Esophagus muscularis mucosa (tissue), 4 donors: ENCODE data around the gene BANF1. TPM values are rescaled to one million over a fixed set of nuclear protein-coding genes. Genes with fewer than 3 reads are reported as not detected.

Experiments
- DNase-seq: peaks from one replicate; pipeline ENCODE4 v3.0.0-alpha.2; 2017; ENCODE audit errors: extremely low spot score
- H3K27ac ChIP-seq, 4 donors: fragments of 200-600 bp; sonication (generic); replicated peaks in 1 of 4; 1 replicate in 3 of 4; 2 replicates in 1 of 4; pipeline ENCODE4 v1.5.1; 2016 to 2019; ENCODE audit warnings: mild to moderate bottlenecking in 1 of 4
- H3K27me3 ChIP-seq, 4 donors: fragments of 200-600 bp; sonication (generic); one replicate each; pipeline versions ENCODE4 v1.5.1 to v1.6.0; 2016 to 2019
- H3K36me3 ChIP-seq, 4 donors: fragments of 200-600 bp; sonication (generic); one replicate each; pipeline ENCODE4 v1.5.1; 2016 to 2019
- H3K4me1 ChIP-seq, 4 donors: fragments of 200-600 bp; sonication (generic); one replicate each; pipeline ENCODE4 v1.5.1; 2016 to 2019
- H3K4me3 ChIP-seq, 4 donors: fragments of 200-600 bp; sonication (generic); 1 replicate in 2 of 4; 2 replicates in 2 of 4; pipeline ENCODE4 v1.5.1; 2016 to 2019; ENCODE audit warnings: mild to moderate bottlenecking in 4 of 4, moderate library complexity in 1 of 4
- H3K9me3 ChIP-seq, 4 donors: fragments of 200-600 bp; sonication (generic); 1 replicate in 3 of 4; 2 replicates in 1 of 4; pipeline ENCODE4 v1.5.1; 2016 to 2019
- CTCF ChIP-seq, 3 experiments: fragments of 200-600 bp in 2 of 3; fragments of 450-650 bp in 1 of 3; sonication (generic) in 2 of 3; IDR thresholded peaks; one replicate each; pipeline ENCODE4 v1.5.1; 2017 to 2019; ENCODE audit warnings: antibody characterized with exemption in 3 of 3, mild to moderate bottlenecking in 2 of 3, moderate library complexity in 1 of 3
- EP300 ChIP-seq: sonication (generic); formaldehyde crosslinking; IDR thresholded peaks from one replicate; pipeline ENCODE4 v1.6.1; 2017; ENCODE audit warnings: antibody characterized with exemption
- POLR2A ChIP-seq: fragments of 450-650 bp; IDR thresholded peaks from one replicate; pipeline ENCODE4 v1.6.1; 2017; ENCODE audit warnings: antibody characterized with exemption, moderate library complexity, mild to moderate bottlenecking, low read depth
- POLR2AphosphoS5 ChIP-seq, 2 donors: sonication (generic); formaldehyde crosslinking; IDR thresholded peaks; one replicate each; pipeline ENCODE4 v1.6.1; 2017; ENCODE audit warnings: antibody characterized with exemption in 2 of 2
- WGBS: methylation state at CpG from one replicate; pipeline ENCODE4 v1.1.5; 2018; 5-methylcytosine and 5-hydroxymethylcytosine counted together
- intact Hi-C: fragments of 100-400 bp; cut with DNase I; formaldehyde crosslinking; loops from one replicate; pipeline ENCODE4 v1.15.1; 2023
- total RNA-seq, 4 donors: library from RNA; depleted of rRNA; stranded (reverse); fragments of >200 nt; gene quantifications; one replicate each; pipeline versions ENCODE4 v1.1.0 to v1.2.1, GENCODE V29; 2016

BANF1 gene
- total RNA-seq, 4 donors from 2014 or later: 46.9 to 72.5 (median 57.9) TPM

- intact Hi-C loops: loop anchor here (5.0 kb wide), 1 partner anchor 37 kb away; the partner anchor contains the start of genes BANF1 and EIF1AD
- DNase-seq: no peak
- Histone ChIP-seq H3K36me3 (peaks cover 58 to 65% (median 61%) of the 10 kb centered on the region in 4 donors), H3K27ac (no peak overlapping the region), H3K27me3 (no peaks in the 10 kb centered on the region), H3K4me3 (no peak overlapping the region), H3K9me3 (no peaks in the 10 kb centered on the region), H3K4me1 (peaks cover 23 to 34% (median 32%) of the 10 kb centered on the region in 4 donors)
- TF ChIP-seq EP300 (no peak), POLR2A (no peak), CTCF (IDR thresholded peaks at IDR 0.05) (no peak), POLR2AphosphoS5 (IDR thresholded peaks at IDR 0.05) (no peak)
- 71% methylated on average over 9 of the region's 10 CpGs for WGBS
Observed at GRCh38 chr11:65964906-65965305, 37.4 kb upstream of the BANF1 start.

GRCh38 chr11:65965986-65966762 lies 36.1 kb upstream of the BANF1 start:
- no peak for TF ChIP-seq CTCF (IDR thresholded peaks at IDR 0.05)
- TF ChIP-seq POLR2A: no peak
- no peak for TF ChIP-seq EP300
- no peak for TF ChIP-seq POLR2AphosphoS5 (IDR thresholded peaks at IDR 0.05)
- no peak overlapping the region for H3K27ac ChIP-seq
- intact Hi-C loops: no loop called here
- no peak for DNase-seq
- H3K4me3 ChIP-seq: no peak overlapping the region
- H3K36me3 ChIP-seq: peaks cover 61 to 72% (median 68%) of the 10 kb centered on the region in 4 donors
- no peaks in the 10 kb centered on the region for H3K9me3 ChIP-seq
- no peaks in the 10 kb centered on the region for H3K27me3 ChIP-seq
- H3K4me1 ChIP-seq: peaks cover 18 to 28% (median 26%) of the 10 kb centered on the region in 4 donors
- 91% methylated on average over 28 of the region's 36 CpGs for WGBS

GRCh38 chr11:65967329-65967934 lies 34.9 kb upstream of the BANF1 start:
- Histone ChIP-seq H3K27ac (no peak overlapping the region), H3K36me3 (peaks cover 61 to 83% (median 72%) of the 10 kb centered on the region in 4 donors), H3K4me3 (no peak overlapping the region)

More at GRCh38 chr11:65967329-65967934, 34.9 kb upstream of the BANF1 start:
- 88% methylated on average over 30 of the region's 30 CpGs for WGBS
- no peak for DNase-seq
- intact Hi-C loops: no loop called here
- TF ChIP-seq POLR2A: no peak
- TF ChIP-seq POLR2AphosphoS5 (IDR thresholded peaks at IDR 0.05): no peak
- TF ChIP-seq EP300: no peak
- no peak for TF ChIP-seq CTCF (IDR thresholded peaks at IDR 0.05)
- H3K27me3 ChIP-seq: no peaks in the 10 kb centered on the region
- H3K9me3 ChIP-seq: no peaks in the 10 kb centered on the region
- peaks cover 16 to 22% (median 20%) of the 10 kb centered on the region in 4 donors for H3K4me1 ChIP-seq
